ENCODE results near the gene C9orf78. TPM values are rescaled to one million over a fixed set of nuclear protein-coding genes. Genes with fewer than 3 reads are reported as not detected.
"Not testable (repeated sequence)": the region's sequence is repeated elsewhere in the genome, so short reads cannot be mapped to it uniquely, and the experiment has no call there.

Gene C9orf78
- total RNA-seq, 1 donor from 2014 or later, result 38.0 TPM

GRCh38 chr9:129798973-129799372 is 36.1 kb downstream of the C9orf78 start:
- TF ChIP-seq, protein P1, sequence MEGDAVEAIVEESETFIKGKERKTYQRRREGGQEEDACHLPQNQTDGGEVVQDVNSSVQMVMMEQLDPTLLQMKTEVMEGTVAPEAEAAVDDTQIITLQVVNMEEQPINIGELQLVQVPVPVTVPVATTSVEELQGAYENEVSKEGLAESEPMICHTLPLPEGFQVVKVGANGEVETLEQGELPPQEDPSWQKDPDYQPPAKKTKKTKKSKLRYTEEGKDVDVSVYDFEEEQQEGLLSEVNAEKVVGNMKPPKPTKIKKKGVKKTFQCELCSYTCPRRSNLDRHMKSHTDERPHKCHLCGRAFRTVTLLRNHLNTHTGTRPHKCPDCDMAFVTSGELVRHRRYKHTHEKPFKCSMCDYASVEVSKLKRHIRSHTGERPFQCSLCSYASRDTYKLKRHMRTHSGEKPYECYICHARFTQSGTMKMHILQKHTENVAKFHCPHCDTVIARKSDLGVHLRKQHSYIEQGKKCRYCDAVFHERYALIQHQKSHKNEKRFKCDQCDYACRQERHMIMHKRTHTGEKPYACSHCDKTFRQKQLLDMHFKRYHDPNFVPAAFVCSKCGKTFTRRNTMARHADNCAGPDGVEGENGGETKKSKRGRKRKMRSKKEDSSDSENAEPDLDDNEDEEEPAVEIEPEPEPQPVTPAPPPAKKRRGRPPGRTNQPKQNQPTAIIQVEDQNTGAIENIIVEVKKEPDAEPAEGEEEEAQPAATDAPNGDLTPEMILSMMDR (IDR thresholded peaks at IDR 0.05; ENCODE audit: insufficient read depth, low read depth, low read length), result no peak
- no peak for TF ChIP-seq EZH2 (IDR thresholded peaks at IDR 0.05; ENCODE audit: insufficient read depth, low read length)
- no peak overlapping the region for H3K9ac ChIP-seq (ENCODE audit: low read length)
- H3K27ac ChIP-seq (ENCODE audit: low read depth, low read length), result no peak overlapping the region
- FAIRE-seq (no peak), DNase-seq (ENCODE audit: low read depth) (no peak)
- H3K4me3 Mint-ChIP-seq (ENCODE audit: unreplicated experiment), result no peak overlapping the region
- H3K36me3 ChIP-seq (ENCODE audit: insufficient read depth, low read length), result no peaks in the 10 kb centered on the region
- no peak overlapping the region for H3K27ac Mint-ChIP-seq (ENCODE audit: unreplicated experiment)
- H3K27me3 ChIP-seq (ENCODE audit: insufficient read depth, low read length), result peaks cover 16% of the 10 kb centered on the region
- peaks cover 5% of the 10 kb centered on the region for H3K79me2 ChIP-seq (ENCODE audit: insufficient read depth, low read length)
- peaks cover 2% of the 10 kb centered on the region for H3K4me1 Mint-ChIP-seq (ENCODE audit: low read depth, unreplicated experiment)
- H3K4me1 ChIP-seq (ENCODE audit: insufficient read depth, low read length), result peaks cover 3% of the 10 kb centered on the region
- no peaks in the 10 kb centered on the region for H3K36me3 Mint-ChIP-seq (ENCODE audit: low read depth, unreplicated experiment)
- no peaks in the 10 kb centered on the region for H3K9me3 ChIP-seq (ENCODE audit: insufficient read depth, low read depth, low read length)
- H3K9me3 Mint-ChIP-seq (ENCODE audit: unreplicated experiment), result no peaks in the 10 kb centered on the region
- H3K27me3 Mint-ChIP-seq (ENCODE audit: low read depth, unreplicated experiment), result peaks cover 26% of the 10 kb centered on the region
- H4K20me1 ChIP-seq (ENCODE audit: insufficient read depth, low read length), result peaks cover 3% of the 10 kb centered on the region
- H3K4me2 ChIP-seq (ENCODE audit: low read length), result no peak overlapping the region
- H3K4me3 ChIP-seq (ENCODE audit: insufficient read depth, low read depth, low read length), result no peak overlapping the region
- H2AFZ ChIP-seq (ENCODE audit: low read depth, low read length), result no peak overlapping the region

DNA sequence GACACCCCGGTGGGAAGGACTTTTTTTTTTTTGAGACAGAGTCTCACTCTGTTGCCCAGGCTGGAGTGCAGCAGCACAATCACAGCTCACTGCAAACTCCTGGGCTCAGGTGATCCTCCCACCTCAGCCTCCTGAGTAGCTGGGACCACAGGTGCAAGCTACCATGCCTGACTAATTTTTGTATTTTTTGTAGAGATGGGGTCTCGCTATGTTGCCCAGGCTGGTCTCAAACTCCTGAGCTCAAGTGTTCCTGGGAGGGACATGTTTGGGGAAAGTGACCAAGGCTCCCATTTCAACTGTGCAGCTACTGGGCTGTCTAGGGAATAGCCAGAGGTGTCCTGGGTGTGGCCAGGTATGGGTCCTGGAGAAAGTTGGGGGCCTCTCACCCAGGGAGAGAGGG is 39.0 kb downstream of the C9orf78 start:
- H2AFZ ChIP-seq (ENCODE audit: low read depth, low read length); H3K79me2 ChIP-seq (ENCODE audit: insufficient read depth, low read length); H4K20me1 ChIP-seq (ENCODE audit: insufficient read depth, low read length); H3K27ac ChIP-seq (ENCODE audit: low read depth, low read length); H3K9me3 Mint-ChIP-seq (ENCODE audit: unreplicated experiment); H3K27ac Mint-ChIP-seq (ENCODE audit: unreplicated experiment); H3K4me1 ChIP-seq (ENCODE audit: insufficient read depth, low read length); FAIRE-seq; H3K4me1 Mint-ChIP-seq (ENCODE audit: low read depth, unreplicated experiment); H3K9ac ChIP-seq (ENCODE audit: low read length); H3K9me3 ChIP-seq (ENCODE audit: insufficient read depth, low read depth, low read length); H3K36me3 Mint-ChIP-seq (ENCODE audit: low read depth, unreplicated experiment); H3K36me3 ChIP-seq (ENCODE audit: insufficient read depth, low read length); H3K4me3 Mint-ChIP-seq (ENCODE audit: unreplicated experiment); DNase-seq (ENCODE audit: low read depth); H3K4me3 ChIP-seq (ENCODE audit: insufficient read depth, low read depth, low read length); H3K4me2 ChIP-seq (ENCODE audit: low read length): not testable (repeated sequence)
- H3K27me3 ChIP-seq (ENCODE audit: insufficient read depth, low read length), result peaks cover 18% of the 10 kb centered on the region
- H3K27me3 Mint-ChIP-seq (ENCODE audit: low read depth, unreplicated experiment), result peaks cover 36% of the 10 kb centered on the region

DNA sequence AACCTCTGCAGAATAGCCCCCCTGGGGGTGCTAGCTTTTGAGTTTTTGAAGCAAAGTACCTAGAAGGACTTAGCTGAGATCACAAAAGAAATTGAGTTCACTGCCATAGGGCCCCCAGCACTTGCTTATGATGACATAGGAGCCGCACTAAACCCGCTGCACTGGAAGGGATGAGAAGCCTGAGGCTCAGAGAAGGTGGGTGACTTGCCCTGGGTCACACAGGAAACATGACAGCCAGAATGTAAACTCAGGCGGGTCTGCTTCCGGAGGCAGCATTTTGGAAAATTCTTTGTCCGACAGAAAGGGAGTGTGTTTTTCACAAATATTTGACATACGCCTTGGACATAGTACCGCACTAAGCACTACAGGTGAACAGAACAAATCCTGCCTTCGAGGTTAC is 40.5 kb downstream of the C9orf78 start:
- Histone ChIP-seq H3K9me3 (ENCODE audit: insufficient read depth, low read depth, low read length) (no peaks in the 10 kb centered on the region), H3K36me3 (ENCODE audit: insufficient read depth, low read length) (no peaks in the 10 kb centered on the region), H3K4me3 (ENCODE audit: insufficient read depth, low read depth, low read length) (no peak overlapping the region), H3K27ac (ENCODE audit: low read depth, low read length) (no peak overlapping the region), H3K9ac (ENCODE audit: low read length) (no peak overlapping the region), H3K79me2 (ENCODE audit: insufficient read depth, low read length) (no peaks in the 10 kb centered on the region), H3K4me1 (ENCODE audit: insufficient read depth, low read length) (no peaks in the 10 kb centered on the region), H2AFZ (ENCODE audit: low read depth, low read length) (no peak overlapping the region), H4K20me1 (ENCODE audit: insufficient read depth, low read length) (no peaks in the 10 kb centered on the region), H3K27me3 (ENCODE audit: insufficient read depth, low read length) (peaks cover 18% of the 10 kb centered on the region), H3K4me2 (ENCODE audit: low read length) (no peak overlapping the region)
- H3K27me3 Mint-ChIP-seq (ENCODE audit: low read depth, unreplicated experiment), result peaks cover 40% of the 10 kb centered on the region
- TF ChIP-seq, protein P1 (IDR thresholded peaks at IDR 0.05; ENCODE audit: insufficient read depth, low read depth, low read length), result no peak
- no peak for TF ChIP-seq EZH2 (IDR thresholded peaks at IDR 0.05; ENCODE audit: insufficient read depth, low read length)
- DNase-seq (ENCODE audit: low read depth) (no peak), FAIRE-seq (no peak)
- H3K27ac Mint-ChIP-seq (ENCODE audit: unreplicated experiment), result no peak overlapping the region
- no peaks in the 10 kb centered on the region for H3K4me1 Mint-ChIP-seq (ENCODE audit: low read depth, unreplicated experiment)
- no peaks in the 10 kb centered on the region for H3K36me3 Mint-ChIP-seq (ENCODE audit: low read depth, unreplicated experiment)
- H3K9me3 Mint-ChIP-seq (ENCODE audit: unreplicated experiment), result no peaks in the 10 kb centered on the region
- no peak overlapping the region for H3K4me3 Mint-ChIP-seq (ENCODE audit: unreplicated experiment)
